Parathyroid adenoma (tissue), 2 donors: ENCODE results near the gene KNDC1.

Experiments used
- H2AFZ ChIP-seq: fragments of 300-600 bp; sonication (generic); one replicate; pipeline ENCODE4 v1.7.0; 2017; ENCODE audit warnings: antibody characterized with exemption, mild to moderate bottlenecking
- H3K27ac ChIP-seq: fragments of 300-600 bp; sonication (generic); one replicate; pipeline ENCODE4 v1.7.0; 2017
- H3K27me3 ChIP-seq: fragments of 300-600 bp; sonication (generic); one replicate; pipeline ENCODE4 v1.7.0; 2017; ENCODE audit warnings: low read length; ENCODE audit not compliant: control insufficient read depth, insufficient read depth
- H3K36me3 ChIP-seq: fragments of 300-600 bp; sonication (generic); one replicate; pipeline ENCODE4 v1.7.0; 2017; ENCODE audit warnings: low read length; ENCODE audit not compliant: control insufficient read depth, insufficient read depth
- H3K4me1 ChIP-seq: fragments of 300-600 bp; sonication (generic); one replicate; pipeline ENCODE4 v1.7.0; 2017; ENCODE audit warnings: control low read depth
- H3K4me2 ChIP-seq: fragments of 300-600 bp; sonication (generic); one replicate; pipeline ENCODE4 v1.7.0; 2017; ENCODE audit warnings: low read length
- H3K4me3 ChIP-seq: fragments of 300-600 bp; sonication (generic); one replicate; pipeline ENCODE4 v1.7.0; 2017; ENCODE audit warnings: low read depth, low read length
- H3K79me2 ChIP-seq: fragments of 300-600 bp; sonication (generic); one replicate; pipeline ENCODE4 v1.7.0; 2017; ENCODE audit warnings: control low read depth
- H3K9ac ChIP-seq: fragments of 300-600 bp; sonication (generic); one replicate; pipeline ENCODE4 v1.7.0; 2017; ENCODE audit warnings: mild to moderate bottlenecking
- H3K9me3 ChIP-seq: fragments of 300-600 bp; sonication (generic); one replicate; pipeline ENCODE4 v1.7.0; 2017; ENCODE audit warnings: low read length; ENCODE audit not compliant: control insufficient read depth
- CTCF ChIP-seq: fragments of 300-600 bp; sonication (generic); IDR thresholded peaks from one replicate; pipeline ENCODE4 v1.7.0; 2017; ENCODE audit warnings: antibody characterized with exemption, mild to moderate bottlenecking
- donor health status: primary hyperparathyroidism.

The KNDC1 gene

DNA sequence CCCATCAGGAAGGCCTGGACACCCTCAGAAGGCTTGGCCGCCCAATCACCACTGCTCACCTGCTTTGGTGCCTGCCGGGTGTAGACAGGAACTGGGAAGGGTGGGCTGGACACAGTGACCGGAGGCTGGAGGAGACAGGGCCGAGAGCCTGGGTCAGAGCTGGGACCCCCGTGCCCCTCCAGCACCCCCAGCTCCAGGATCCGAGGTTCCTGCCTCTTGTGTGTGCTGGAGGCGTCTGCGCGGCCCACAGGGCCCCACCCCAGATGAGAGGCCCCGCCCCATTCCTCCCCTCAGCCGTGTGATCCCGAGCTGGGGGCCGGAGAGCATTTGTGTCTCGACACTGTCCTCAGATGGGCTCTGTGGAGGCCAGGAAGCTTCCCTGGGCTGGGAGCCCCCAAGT lies 107.3 kb downstream of the KNDC1 start:
- no peak overlapping the region for H3K9ac ChIP-seq
- no peak overlapping the region for H3K27ac ChIP-seq
- no peaks in the 10 kb centered on the region for H3K9me3 ChIP-seq
- H3K36me3 ChIP-seq: no peaks in the 10 kb centered on the region
- no peaks in the 10 kb centered on the region for H3K4me1 ChIP-seq
- H3K4me3 ChIP-seq: no peak overlapping the region
- TF ChIP-seq CTCF: no peak
- H2AFZ ChIP-seq: no peak overlapping the region
- H3K27me3 ChIP-seq: no peaks in the 10 kb centered on the region
- no peaks in the 10 kb centered on the region for H3K79me2 ChIP-seq
- no peak overlapping the region for H3K4me2 ChIP-seq

GRCh38 chr10:133267829-133268228 lies 107.8 kb downstream of the KNDC1 start:
- no peak for TF ChIP-seq CTCF
- no peaks in the 10 kb centered on the region for H3K27me3 ChIP-seq

GRCh38 chr10:133268532-133268931 lies 108.5 kb downstream of the KNDC1 start:
- TF ChIP-seq CTCF: no peak
- no peak overlapping the region for H3K4me3 ChIP-seq
- no peak overlapping the region for H3K4me2 ChIP-seq
- H3K79me2 ChIP-seq: no peaks in the 10 kb centered on the region
- no peak overlapping the region for H3K27ac ChIP-seq
- H3K27me3 ChIP-seq: no peaks in the 10 kb centered on the region
- no peaks in the 10 kb centered on the region for H3K4me1 ChIP-seq
- no peak overlapping the region for H2AFZ ChIP-seq
- H3K9me3 ChIP-seq: no peaks in the 10 kb centered on the region
- H3K36me3 ChIP-seq: no peaks in the 10 kb centered on the region
- no peak overlapping the region for H3K9ac ChIP-seq

More at GRCh38 chr10:133267829-133268228, 107.8 kb downstream of the KNDC1 start:
- Histone ChIP-seq H3K4me1 (no peaks in the 10 kb centered on the region), H2AFZ (no peak overlapping the region), H3K36me3 (no peaks in the 10 kb centered on the region), H3K9me3 (no peaks in the 10 kb centered on the region), H3K4me3 (no peak overlapping the region), H3K9ac (no peak overlapping the region), H3K79me2 (no peaks in the 10 kb centered on the region), H3K4me2 (no peak overlapping the region), H3K27ac (no peak overlapping the region)

GRCh38 chr10:133269367-133269766 lies 109.3 kb downstream of the KNDC1 start:
- Histone ChIP-seq H3K4me2 (no peak overlapping the region), H3K36me3 (no peaks in the 10 kb centered on the region), H3K9ac (no peak overlapping the region), H3K4me1 (no peaks in the 10 kb centered on the region), H3K27me3 (no peaks in the 10 kb centered on the region), H3K79me2 (no peaks in the 10 kb centered on the region), H3K27ac (no peak overlapping the region), H3K9me3 (no peaks in the 10 kb centered on the region), H3K4me3 (no peak overlapping the region), H2AFZ (no peak overlapping the region)
- no peak for TF ChIP-seq CTCF

DNA sequence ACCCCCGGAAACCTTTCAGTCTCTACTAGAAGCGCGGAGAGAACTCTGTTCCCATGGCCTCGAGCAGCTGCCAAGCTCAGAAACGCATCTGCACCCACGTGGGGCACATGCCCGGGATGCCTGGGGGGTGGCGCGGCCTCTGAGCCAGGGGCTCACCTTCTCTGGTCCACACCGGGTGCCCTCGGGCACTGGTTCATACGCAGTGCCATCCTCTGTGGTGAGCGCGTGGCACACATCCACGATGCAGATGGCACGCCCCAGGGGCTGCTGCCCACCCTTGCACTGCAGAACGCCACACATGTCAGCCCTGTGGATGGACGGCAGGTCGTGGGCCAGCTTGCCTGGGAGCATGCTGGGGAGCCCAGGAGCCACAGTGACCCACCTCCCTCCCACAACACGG lies 110.2 kb downstream of the KNDC1 start:
- Histone ChIP-seq H3K4me2 (no peak overlapping the region), H3K9me3 (no peaks in the 10 kb centered on the region), H3K36me3 (no peaks in the 10 kb centered on the region), H3K9ac (no peak overlapping the region), H3K27me3 (no peaks in the 10 kb centered on the region), H3K4me1 (no peaks in the 10 kb centered on the region), H3K27ac (no peak overlapping the region), H3K79me2 (no peaks in the 10 kb centered on the region), H3K4me3 (no peak overlapping the region), H2AFZ (no peak overlapping the region)
- TF ChIP-seq CTCF: no peak
